OCI-LY3 (cell line): ENCODE results near the gene SAMD5.

ENCODE experiments used
- EZH2phosphoT487 ChIP-seq: fragments of 200-600 bp; shearing (Covaris generic); IDR thresholded peaks from 2 replicates; pipeline ENCODE4 v1.6.1; 2018; ENCODE audit warnings: antibody characterized with exemption, mixed run types, low read depth
- TF ChIP-seq, protein P1 (sequence below): fragments of 200-600, 300-600 bp; sonication (generic); IDR thresholded peaks from 2 replicates; pipeline ENCODE4 v1.5.1; 2014; ENCODE audit warnings: antibody characterized with exemption, low read length, low read depth

DNA sequence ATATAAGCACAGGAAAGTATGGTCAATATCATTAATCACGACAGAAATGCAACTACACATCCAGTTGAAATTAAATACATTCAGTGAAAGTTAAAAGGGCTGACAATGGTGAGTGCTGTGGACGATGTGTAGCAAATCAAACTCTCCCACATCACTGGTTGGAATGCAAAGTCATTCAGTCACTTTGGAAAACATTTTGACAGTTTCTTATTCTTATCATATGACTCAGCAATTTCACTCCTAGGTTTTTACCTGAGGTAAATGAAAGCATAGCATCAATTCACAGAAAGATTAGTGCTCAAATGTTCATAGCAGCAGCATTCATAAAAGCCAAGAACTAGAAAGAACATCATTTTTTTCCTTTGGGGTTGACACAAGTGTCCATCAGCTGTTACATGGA lies 28.6 kb upstream of the SAMD5 start:
- TF ChIP-seq, protein P1, sequence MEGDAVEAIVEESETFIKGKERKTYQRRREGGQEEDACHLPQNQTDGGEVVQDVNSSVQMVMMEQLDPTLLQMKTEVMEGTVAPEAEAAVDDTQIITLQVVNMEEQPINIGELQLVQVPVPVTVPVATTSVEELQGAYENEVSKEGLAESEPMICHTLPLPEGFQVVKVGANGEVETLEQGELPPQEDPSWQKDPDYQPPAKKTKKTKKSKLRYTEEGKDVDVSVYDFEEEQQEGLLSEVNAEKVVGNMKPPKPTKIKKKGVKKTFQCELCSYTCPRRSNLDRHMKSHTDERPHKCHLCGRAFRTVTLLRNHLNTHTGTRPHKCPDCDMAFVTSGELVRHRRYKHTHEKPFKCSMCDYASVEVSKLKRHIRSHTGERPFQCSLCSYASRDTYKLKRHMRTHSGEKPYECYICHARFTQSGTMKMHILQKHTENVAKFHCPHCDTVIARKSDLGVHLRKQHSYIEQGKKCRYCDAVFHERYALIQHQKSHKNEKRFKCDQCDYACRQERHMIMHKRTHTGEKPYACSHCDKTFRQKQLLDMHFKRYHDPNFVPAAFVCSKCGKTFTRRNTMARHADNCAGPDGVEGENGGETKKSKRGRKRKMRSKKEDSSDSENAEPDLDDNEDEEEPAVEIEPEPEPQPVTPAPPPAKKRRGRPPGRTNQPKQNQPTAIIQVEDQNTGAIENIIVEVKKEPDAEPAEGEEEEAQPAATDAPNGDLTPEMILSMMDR = no peak
- TF ChIP-seq EZH2phosphoT487 = no peak
